WTC11 (cell line): ENCODE results near the gene TAF13. TPM values are rescaled to one million over a fixed set of nuclear protein-coding genes. Genes with fewer than 3 reads are reported as not detected.
A peak's percentile ranks its signal among the peaks of the same experiment; 100 is the strongest.

ENCODE experiments used
- ATAC-seq: fragments of 200-7000 bp; cut with Tn5 transposase; 2 replicates; pipeline ENCODE4 v1.10.0; 2021; ENCODE audit warnings: mild to moderate bottlenecking, moderate library complexity
- CTCF ChIA-PET: fragments of 300-600 bp; sonication (Branson Sonifier 250); formaldehyde crosslinking; loops from one replicate; lab custom pipeline; 2021; ENCODE audit warnings: antibody characterized with exemption; lab: Charles Lee
- POLR2A ChIA-PET: fragments of 350-600 bp; sonication (Branson Sonifier 250); formaldehyde crosslinking; loops from one replicate; lab custom pipeline; 2021; ENCODE audit warnings: antibody characterized with exemption; lab: Charles Lee
- DNase-seq: peaks from one replicate; pipeline ENCODE4 v3.0.0; 2021; ENCODE audit warnings: low spot score
- H3K27ac Mint-ChIP-seq: 2 replicates; pipeline ENCODE4 v1.8.0; 2021; ENCODE audit warnings: mixed read lengths
- H3K27me3 Mint-ChIP-seq: 2 replicates; pipeline ENCODE4 v1.8.0; 2021; ENCODE audit warnings: low read depth, mild to moderate bottlenecking, moderate library complexity, mixed read lengths
- H3K36me3 Mint-ChIP-seq: 2 replicates; pipeline ENCODE4 v1.8.0; 2021; ENCODE audit warnings: mixed read lengths
- H3K4me1 Mint-ChIP-seq: 2 replicates; pipeline ENCODE4 v1.8.0; 2022; ENCODE audit warnings: mixed read lengths
- H3K4me3 Mint-ChIP-seq: 2 replicates; pipeline ENCODE4 v1.8.0; 2021; ENCODE audit warnings: mild to moderate bottlenecking, moderate library complexity, mixed read lengths
- H3K9me3 Mint-ChIP-seq: 2 replicates; pipeline ENCODE4 v1.8.0; 2021; ENCODE audit warnings: mixed read lengths
- CREM ChIP-seq: sonication (generic); formaldehyde crosslinking; IDR thresholded peaks from 2 replicates; pipeline ENCODE4 v1.8.1; 2022; ENCODE audit warnings: mild to moderate bottlenecking, missing genetic modification reagents, moderate library complexity
- ESRRA ChIP-seq: sonication (generic); formaldehyde crosslinking; IDR thresholded peaks from 2 replicates; pipeline ENCODE4 v1.8.1; 2022; ENCODE audit warnings: mild to moderate bottlenecking, missing genetic modification reagents, borderline replicate concordance
- FOXJ3 ChIP-seq: sonication (generic); formaldehyde crosslinking; IDR thresholded peaks from 2 replicates; pipeline ENCODE4 v1.9.0; 2021; ENCODE audit warnings: missing genetic modification reagents, mild to moderate bottlenecking, borderline replicate concordance
- FOXP1 ChIP-seq: sonication (generic); formaldehyde crosslinking; IDR thresholded peaks from 2 replicates; pipeline ENCODE4 v1.8.0; 2022; ENCODE audit warnings: missing genetic modification reagents, mild to moderate bottlenecking, moderate library complexity, borderline replicate concordance
- HMGA2 ChIP-seq: fragments of 250-450 bp; sonication (Bioruptor Pico); IDR thresholded peaks from 2 replicates; pipeline ENCODE4 v1.4.0; 2021; ENCODE audit warnings: mild to moderate bottlenecking, moderate library complexity
- TEAD1 ChIP-seq: sonication (generic); formaldehyde crosslinking; IDR thresholded peaks from 2 replicates; pipeline ENCODE4 v1.8.0; 2022; ENCODE audit warnings: mild to moderate bottlenecking, missing genetic modification reagents
- ZNF263 ChIP-seq: sonication (generic); formaldehyde crosslinking; IDR thresholded peaks from 2 replicates; pipeline ENCODE4 v1.8.1; 2022; ENCODE audit warnings: low read depth, mild to moderate bottlenecking, moderate library complexity, missing genetic modification reagents
- total RNA-seq: library from RNA; stranded (reverse); gene quantifications from 3 replicates; pipeline ENCODE4 v1.2.3, GENCODE V29; 2021
- TF ChIP-seq, protein P1 (sequence below): sonication (generic); formaldehyde crosslinking; IDR thresholded peaks from 2 replicates; pipeline ENCODE4 v1.8.0; 2022; ENCODE audit warnings: missing genetic modification reagents
- TF ChIP-seq, protein P2 (sequence below): sonication (generic); formaldehyde crosslinking; IDR thresholded peaks from 2 replicates; pipeline ENCODE4 v1.8.1; 2023; ENCODE audit warnings: mild to moderate bottlenecking, missing genetic modification reagents, borderline replicate concordance
- TF ChIP-seq, protein P3 (sequence below): sonication (generic); formaldehyde crosslinking; IDR thresholded peaks from 2 replicates; pipeline ENCODE4 v1.8.1; 2023; ENCODE audit warnings: mild to moderate bottlenecking, missing genetic modification reagents, moderate library complexity
- TF ChIP-seq, protein P4 (sequence below): sonication (generic); formaldehyde crosslinking; IDR thresholded peaks from 2 replicates; pipeline ENCODE4 v1.8.1; 2023; ENCODE audit warnings: mild to moderate bottlenecking, missing genetic modification reagents
- TF ChIP-seq, protein P5 (sequence below): fragments of 200-600 bp; IDR thresholded peaks from 2 replicates; pipeline ENCODE4 v1.8.0; 2022; ENCODE audit warnings: antibody characterized with exemption
- TF ChIP-seq, protein P6 (sequence below): sonication (generic); formaldehyde crosslinking; IDR thresholded peaks from 2 replicates; pipeline ENCODE4 v1.8.0; 2023; ENCODE audit warnings: mild to moderate bottlenecking, missing genetic modification reagents
- TF ChIP-seq, protein P7 (sequence below): fragments of 250-450 bp; sonication (Bioruptor Pico); IDR thresholded peaks from 2 replicates; pipeline ENCODE4 v1.9.0; 2021; ENCODE audit warnings: mild to moderate bottlenecking

TAF13 gene
- total RNA-seq, 1 experiment from 2014 or later: 43.0 TPM

DNA sequence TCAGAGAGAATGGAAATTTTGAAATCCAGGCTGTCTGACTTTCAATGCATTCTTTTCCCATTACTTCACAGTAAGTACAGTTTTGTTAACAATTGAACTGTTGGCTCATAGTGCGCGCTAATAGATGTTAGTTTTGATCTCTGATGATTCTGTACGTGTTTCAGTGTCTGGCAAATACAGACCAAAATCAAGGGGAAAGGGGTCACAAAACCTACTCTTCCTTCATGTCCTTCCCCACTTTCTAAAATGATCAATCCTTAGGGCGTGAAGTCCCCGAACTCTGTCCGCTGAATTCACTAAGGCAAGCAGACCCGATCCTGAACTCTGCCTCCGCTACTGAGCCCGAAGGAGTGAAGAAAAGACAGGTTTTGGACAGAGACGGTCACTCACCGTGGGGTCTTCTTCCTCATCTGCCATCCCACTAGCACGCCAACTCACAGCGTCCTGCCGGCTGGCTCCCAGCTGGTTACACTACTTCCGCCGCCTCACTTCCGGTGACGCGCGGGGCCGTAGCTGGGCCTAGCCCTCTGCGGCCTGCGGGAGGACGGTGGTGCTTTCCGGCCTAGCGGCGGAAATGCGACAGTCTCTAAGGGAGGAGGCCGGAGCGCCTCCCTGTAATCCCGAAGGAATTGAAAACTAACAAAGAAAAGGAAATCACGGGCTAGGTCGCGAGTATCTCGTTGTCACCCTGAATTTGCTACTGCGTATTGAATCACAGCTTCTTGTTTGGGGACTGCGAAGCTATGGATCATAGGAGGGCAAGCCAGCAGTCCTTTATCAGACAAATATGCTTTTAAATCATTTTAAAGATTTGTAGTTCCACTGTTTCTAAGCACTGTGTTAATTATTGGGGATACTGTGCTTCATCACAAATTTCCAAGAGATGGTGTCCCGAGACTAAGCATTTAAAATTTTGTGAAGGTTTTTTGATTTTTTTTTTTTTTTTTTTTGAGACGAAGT, at the start of gene TAF13 (continued):
- TF ChIP-seq, protein P1, sequence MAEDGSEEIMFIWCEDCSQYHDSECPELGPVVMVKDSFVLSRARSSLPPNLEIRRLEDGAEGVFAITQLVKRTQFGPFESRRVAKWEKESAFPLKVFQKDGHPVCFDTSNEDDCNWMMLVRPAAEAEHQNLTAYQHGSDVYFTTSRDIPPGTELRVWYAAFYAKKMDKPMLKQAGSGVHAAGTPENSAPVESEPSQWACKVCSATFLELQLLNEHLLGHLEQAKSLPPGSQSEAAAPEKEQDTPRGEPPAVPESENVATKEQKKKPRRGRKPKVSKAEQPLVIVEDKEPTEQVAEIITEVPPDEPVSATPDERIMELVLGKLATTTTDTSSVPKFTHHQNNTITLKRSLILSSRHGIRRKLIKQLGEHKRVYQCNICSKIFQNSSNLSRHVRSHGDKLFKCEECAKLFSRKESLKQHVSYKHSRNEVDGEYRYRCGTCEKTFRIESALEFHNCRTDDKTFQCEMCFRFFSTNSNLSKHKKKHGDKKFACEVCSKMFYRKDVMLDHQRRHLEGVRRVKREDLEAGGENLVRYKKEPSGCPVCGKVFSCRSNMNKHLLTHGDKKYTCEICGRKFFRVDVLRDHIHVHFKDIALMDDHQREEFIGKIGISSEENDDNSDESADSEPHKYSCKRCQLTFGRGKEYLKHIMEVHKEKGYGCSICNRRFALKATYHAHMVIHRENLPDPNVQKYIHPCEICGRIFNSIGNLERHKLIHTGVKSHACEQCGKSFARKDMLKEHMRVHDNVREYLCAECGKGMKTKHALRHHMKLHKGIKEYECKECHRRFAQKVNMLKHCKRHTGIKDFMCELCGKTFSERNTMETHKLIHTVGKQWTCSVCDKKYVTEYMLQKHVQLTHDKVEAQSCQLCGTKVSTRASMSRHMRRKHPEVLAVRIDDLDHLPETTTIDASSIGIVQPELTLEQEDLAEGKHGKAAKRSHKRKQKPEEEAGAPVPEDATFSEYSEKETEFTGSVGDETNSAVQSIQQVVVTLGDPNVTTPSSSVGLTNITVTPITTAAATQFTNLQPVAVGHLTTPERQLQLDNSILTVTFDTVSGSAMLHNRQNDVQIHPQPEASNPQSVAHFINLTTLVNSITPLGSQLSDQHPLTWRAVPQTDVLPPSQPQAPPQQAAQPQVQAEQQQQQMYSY (CRISPR knock-in tag): no peak
- TF ChIP-seq TEAD1 (CRISPR knock-in tag) (peak; percentile 77), FOXP1 (CRISPR knock-in tag) (peak; percentile 67; the same call in 1 of the 2 replicates), FOXJ3 (no peak)
- TF ChIP-seq, protein P2, sequence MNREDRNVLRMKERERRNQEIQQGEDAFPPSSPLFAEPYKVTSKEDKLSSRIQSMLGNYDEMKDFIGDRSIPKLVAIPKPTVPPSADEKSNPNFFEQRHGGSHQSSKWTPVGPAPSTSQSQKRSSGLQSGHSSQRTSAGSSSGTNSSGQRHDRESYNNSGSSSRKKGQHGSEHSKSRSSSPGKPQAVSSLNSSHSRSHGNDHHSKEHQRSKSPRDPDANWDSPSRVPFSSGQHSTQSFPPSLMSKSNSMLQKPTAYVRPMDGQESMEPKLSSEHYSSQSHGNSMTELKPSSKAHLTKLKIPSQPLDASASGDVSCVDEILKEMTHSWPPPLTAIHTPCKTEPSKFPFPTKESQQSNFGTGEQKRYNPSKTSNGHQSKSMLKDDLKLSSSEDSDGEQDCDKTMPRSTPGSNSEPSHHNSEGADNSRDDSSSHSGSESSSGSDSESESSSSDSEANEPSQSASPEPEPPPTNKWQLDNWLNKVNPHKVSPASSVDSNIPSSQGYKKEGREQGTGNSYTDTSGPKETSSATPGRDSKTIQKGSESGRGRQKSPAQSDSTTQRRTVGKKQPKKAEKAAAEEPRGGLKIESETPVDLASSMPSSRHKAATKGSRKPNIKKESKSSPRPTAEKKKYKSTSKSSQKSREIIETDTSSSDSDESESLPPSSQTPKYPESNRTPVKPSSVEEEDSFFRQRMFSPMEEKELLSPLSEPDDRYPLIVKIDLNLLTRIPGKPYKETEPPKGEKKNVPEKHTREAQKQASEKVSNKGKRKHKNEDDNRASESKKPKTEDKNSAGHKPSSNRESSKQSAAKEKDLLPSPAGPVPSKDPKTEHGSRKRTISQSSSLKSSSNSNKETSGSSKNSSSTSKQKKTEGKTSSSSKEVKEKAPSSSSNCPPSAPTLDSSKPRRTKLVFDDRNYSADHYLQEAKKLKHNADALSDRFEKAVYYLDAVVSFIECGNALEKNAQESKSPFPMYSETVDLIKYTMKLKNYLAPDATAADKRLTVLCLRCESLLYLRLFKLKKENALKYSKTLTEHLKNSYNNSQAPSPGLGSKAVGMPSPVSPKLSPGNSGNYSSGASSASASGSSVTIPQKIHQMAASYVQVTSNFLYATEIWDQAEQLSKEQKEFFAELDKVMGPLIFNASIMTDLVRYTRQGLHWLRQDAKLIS (CRISPR knock-in tag): peak; percentile 9; the same call in 1 of the 2 replicates
- TF ChIP-seq, protein P3, sequence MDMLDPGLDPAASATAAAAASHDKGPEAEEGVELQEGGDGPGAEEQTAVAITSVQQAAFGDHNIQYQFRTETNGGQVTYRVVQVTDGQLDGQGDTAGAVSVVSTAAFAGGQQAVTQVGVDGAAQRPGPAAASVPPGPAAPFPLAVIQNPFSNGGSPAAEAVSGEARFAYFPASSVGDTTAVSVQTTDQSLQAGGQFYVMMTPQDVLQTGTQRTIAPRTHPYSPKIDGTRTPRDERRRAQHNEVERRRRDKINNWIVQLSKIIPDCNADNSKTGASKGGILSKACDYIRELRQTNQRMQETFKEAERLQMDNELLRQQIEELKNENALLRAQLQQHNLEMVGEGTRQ (CRISPR knock-in tag): 0 out of 2 replicates have a peak, but pooled peaks have one; percentile 9

DNA sequence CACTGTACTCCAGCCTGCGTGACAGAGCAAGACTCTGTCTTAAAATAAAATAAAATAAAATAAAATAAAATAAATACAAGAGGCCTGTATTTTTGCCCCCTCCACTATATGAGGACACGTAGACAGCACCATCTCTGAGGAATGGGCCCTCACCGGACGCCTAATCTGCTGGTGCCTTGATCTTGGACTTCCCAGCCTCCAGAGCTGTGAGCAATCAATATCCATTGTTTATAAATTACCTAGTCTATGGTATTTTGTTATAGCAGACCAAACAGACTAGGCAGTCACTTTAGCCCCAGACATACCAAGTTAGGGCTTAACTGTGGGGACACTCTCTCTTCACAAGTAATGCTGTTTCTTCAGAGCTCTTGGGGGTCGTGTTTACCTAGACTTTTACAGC, 44.6 kb upstream of the TAF13 start:
- Mint-ChIP-seq H3K4me1 (no peaks in the 10 kb centered on the region), H3K27me3 (peaks cover 24% of the 10 kb centered on the region), H3K4me3 (no peak overlapping the region), H3K36me3 (no peaks in the 10 kb centered on the region), H3K9me3 (peaks cover 5% of the 10 kb centered on the region; the same call in 1 of the 2 replicates), H3K27ac (no peak overlapping the region)
- ChIA-PET CTCF (interaction anchor here (1.4 kb wide), 1 partner anchor 7 kb away, joined by 4 read pairs; no protein-coding TSS in a partner anchor), POLR2A (no interaction called here)
- DNase-seq (no peak), ATAC-seq (no peak)
- TF ChIP-seq CREM (CRISPR knock-in tag): no peak
- no peak for TF ChIP-seq HMGA2 (CRISPR knock-in tag)
- TF ChIP-seq, protein P4, sequence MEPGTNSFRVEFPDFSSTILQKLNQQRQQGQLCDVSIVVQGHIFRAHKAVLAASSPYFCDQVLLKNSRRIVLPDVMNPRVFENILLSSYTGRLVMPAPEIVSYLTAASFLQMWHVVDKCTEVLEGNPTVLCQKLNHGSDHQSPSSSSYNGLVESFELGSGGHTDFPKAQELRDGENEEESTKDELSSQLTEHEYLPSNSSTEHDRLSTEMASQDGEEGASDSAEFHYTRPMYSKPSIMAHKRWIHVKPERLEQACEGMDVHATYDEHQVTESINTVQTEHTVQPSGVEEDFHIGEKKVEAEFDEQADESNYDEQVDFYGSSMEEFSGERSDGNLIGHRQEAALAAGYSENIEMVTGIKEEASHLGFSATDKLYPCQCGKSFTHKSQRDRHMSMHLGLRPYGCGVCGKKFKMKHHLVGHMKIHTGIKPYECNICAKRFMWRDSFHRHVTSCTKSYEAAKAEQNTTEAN (CRISPR knock-in tag): no peak
- no peak for TF ChIP-seq ESRRA (CRISPR knock-in tag)
- TF ChIP-seq, protein P5, sequence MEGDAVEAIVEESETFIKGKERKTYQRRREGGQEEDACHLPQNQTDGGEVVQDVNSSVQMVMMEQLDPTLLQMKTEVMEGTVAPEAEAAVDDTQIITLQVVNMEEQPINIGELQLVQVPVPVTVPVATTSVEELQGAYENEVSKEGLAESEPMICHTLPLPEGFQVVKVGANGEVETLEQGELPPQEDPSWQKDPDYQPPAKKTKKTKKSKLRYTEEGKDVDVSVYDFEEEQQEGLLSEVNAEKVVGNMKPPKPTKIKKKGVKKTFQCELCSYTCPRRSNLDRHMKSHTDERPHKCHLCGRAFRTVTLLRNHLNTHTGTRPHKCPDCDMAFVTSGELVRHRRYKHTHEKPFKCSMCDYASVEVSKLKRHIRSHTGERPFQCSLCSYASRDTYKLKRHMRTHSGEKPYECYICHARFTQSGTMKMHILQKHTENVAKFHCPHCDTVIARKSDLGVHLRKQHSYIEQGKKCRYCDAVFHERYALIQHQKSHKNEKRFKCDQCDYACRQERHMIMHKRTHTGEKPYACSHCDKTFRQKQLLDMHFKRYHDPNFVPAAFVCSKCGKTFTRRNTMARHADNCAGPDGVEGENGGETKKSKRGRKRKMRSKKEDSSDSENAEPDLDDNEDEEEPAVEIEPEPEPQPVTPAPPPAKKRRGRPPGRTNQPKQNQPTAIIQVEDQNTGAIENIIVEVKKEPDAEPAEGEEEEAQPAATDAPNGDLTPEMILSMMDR: no peak
- no peak for TF ChIP-seq ZNF263 (CRISPR knock-in tag)
- TF ChIP-seq, protein P6, sequence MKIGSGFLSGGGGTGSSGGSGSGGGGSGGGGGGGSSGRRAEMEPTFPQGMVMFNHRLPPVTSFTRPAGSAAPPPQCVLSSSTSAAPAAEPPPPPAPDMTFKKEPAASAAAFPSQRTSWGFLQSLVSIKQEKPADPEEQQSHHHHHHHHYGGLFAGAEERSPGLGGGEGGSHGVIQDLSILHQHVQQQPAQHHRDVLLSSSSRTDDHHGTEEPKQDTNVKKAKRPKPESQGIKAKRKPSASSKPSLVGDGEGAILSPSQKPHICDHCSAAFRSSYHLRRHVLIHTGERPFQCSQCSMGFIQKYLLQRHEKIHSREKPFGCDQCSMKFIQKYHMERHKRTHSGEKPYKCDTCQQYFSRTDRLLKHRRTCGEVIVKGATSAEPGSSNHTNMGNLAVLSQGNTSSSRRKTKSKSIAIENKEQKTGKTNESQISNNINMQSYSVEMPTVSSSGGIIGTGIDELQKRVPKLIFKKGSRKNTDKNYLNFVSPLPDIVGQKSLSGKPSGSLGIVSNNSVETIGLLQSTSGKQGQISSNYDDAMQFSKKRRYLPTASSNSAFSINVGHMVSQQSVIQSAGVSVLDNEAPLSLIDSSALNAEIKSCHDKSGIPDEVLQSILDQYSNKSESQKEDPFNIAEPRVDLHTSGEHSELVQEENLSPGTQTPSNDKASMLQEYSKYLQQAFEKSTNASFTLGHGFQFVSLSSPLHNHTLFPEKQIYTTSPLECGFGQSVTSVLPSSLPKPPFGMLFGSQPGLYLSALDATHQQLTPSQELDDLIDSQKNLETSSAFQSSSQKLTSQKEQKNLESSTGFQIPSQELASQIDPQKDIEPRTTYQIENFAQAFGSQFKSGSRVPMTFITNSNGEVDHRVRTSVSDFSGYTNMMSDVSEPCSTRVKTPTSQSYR (CRISPR knock-in tag): no peak
- TF ChIP-seq, protein P7, sequence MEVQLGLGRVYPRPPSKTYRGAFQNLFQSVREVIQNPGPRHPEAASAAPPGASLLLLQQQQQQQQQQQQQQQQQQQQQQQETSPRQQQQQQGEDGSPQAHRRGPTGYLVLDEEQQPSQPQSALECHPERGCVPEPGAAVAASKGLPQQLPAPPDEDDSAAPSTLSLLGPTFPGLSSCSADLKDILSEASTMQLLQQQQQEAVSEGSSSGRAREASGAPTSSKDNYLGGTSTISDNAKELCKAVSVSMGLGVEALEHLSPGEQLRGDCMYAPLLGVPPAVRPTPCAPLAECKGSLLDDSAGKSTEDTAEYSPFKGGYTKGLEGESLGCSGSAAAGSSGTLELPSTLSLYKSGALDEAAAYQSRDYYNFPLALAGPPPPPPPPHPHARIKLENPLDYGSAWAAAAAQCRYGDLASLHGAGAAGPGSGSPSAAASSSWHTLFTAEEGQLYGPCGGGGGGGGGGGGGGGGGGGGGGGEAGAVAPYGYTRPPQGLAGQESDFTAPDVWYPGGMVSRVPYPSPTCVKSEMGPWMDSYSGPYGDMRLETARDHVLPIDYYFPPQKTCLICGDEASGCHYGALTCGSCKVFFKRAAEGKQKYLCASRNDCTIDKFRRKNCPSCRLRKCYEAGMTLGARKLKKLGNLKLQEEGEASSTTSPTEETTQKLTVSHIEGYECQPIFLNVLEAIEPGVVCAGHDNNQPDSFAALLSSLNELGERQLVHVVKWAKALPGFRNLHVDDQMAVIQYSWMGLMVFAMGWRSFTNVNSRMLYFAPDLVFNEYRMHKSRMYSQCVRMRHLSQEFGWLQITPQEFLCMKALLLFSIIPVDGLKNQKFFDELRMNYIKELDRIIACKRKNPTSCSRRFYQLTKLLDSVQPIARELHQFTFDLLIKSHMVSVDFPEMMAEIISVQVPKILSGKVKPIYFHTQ (CRISPR knock-in tag): no peak
